ENCODE measurements around the gene CFAP410.

CFAP410 gene

DNA sequence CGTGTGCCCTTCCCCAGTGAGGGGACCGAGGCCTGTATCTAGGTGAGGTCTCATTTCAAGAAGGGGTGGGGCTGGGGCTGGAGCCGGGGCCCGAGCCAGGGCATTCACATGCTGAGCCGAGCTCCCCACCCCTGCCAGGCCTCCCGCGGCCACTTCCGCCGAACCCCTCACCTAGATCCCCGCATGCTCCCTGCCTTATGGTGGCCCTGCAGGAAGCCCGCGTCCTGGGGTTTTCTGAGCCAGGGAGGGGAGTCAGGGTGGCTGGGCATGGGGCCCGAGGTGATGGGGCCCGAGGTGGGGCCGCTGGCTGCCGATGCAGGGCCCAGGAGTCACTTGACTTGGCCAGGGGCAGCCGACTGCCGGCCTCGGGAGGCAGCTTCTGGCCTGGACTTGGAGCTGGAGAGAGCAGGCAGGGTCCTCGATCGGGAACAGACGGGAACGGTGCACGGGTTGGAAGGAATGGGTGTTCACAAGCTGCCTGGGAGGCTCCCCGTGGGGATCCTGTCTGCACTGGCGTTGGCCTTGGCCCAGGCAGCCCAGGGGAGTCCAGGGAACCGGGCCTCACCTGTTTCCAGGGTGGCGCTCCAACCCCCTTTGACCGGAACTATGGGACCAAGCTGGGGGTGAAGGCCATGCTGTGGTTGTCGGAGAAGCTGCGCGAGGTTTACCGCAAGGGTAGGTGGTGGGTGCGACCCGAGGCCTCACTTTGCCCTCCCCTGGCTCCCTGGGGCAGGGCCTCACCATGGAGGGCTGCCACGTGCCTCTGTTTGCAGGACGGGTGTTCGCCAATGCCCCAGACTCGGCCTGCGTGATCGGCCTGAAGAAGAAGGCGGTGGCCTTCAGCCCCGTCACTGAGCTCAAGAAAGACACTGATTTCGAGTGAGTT lies 13.6 kb downstream of the CFAP410 start:
- TF ChIP-seq, protein P1, sequence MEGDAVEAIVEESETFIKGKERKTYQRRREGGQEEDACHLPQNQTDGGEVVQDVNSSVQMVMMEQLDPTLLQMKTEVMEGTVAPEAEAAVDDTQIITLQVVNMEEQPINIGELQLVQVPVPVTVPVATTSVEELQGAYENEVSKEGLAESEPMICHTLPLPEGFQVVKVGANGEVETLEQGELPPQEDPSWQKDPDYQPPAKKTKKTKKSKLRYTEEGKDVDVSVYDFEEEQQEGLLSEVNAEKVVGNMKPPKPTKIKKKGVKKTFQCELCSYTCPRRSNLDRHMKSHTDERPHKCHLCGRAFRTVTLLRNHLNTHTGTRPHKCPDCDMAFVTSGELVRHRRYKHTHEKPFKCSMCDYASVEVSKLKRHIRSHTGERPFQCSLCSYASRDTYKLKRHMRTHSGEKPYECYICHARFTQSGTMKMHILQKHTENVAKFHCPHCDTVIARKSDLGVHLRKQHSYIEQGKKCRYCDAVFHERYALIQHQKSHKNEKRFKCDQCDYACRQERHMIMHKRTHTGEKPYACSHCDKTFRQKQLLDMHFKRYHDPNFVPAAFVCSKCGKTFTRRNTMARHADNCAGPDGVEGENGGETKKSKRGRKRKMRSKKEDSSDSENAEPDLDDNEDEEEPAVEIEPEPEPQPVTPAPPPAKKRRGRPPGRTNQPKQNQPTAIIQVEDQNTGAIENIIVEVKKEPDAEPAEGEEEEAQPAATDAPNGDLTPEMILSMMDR (IDR thresholded peaks at IDR 0.05; ENCODE audit: insufficient read depth, low read depth, low read length, missing control alignments), result no peak
- H3K4me3 ChIP-seq (ENCODE audit: low read depth, low read length), result no peak overlapping the region
- DNase-seq (ENCODE audit: low read depth), result no peak

DNA sequence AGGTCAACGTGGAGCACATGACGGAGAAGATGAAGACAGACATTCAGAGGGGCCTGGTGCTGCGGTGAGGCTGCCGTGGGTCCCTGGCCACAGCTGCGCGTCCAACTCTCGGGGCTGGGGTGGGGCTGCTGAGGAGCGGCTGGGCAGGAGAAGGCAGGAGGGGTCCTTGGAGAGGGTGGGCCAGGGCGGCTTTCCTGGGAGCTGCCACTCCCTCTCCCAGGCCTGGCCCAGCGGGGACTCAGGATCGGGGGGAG lies 14.4 kb downstream of the CFAP410 start:
- TF ChIP-seq, protein P1 (IDR thresholded peaks at IDR 0.05; ENCODE audit: insufficient read depth, low read depth, low read length, missing control alignments), result no peak
- H3K4me3 ChIP-seq (ENCODE audit: low read depth, low read length), result no peak overlapping the region
- DNase-seq (ENCODE audit: low read depth), result no peak

DNA sequence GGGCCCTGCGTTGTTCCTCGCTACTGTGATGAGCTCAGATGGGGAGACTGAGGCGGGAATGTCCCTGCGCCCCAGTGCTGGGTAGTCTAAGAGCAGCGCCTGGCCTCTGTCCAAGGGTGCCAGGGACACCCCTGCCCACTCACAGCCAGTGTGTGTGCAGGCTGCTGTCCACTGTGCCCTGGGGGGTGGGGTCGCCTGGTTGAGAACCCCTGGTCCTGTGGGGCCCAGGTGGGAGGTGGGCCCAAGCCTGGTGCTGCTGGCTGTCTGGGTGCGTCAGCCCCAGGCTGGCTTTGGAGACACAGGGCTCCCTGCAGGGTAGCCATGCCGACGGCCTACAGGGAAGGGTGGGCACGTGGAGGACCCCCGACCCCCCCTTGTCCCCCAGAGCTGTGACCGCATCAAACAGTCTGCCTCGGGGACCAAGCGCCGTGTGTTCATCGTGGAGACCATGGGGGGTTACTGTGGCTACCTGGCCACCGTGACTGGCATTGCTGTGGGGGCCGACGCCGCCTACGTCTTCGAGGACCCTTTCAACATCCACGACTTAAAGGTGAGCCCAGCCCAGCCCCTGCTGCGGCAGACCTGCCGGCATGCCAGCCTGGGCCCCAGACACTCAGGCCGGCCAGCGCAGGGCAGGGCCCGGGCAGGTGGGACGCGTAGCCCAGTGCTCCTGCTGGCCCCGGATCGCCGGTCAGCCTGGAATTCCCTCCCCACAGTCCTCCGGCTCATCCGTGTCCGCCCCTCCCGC lies 14.9 kb downstream of the CFAP410 start:
- TF ChIP-seq, protein P1 (IDR thresholded peaks at IDR 0.05; ENCODE audit: insufficient read depth, low read depth, low read length, missing control alignments), result no peak
- DNase-seq (ENCODE audit: low read depth), result no peak
- no peak overlapping the region for H3K4me3 ChIP-seq (ENCODE audit: low read depth, low read length)

DNA sequence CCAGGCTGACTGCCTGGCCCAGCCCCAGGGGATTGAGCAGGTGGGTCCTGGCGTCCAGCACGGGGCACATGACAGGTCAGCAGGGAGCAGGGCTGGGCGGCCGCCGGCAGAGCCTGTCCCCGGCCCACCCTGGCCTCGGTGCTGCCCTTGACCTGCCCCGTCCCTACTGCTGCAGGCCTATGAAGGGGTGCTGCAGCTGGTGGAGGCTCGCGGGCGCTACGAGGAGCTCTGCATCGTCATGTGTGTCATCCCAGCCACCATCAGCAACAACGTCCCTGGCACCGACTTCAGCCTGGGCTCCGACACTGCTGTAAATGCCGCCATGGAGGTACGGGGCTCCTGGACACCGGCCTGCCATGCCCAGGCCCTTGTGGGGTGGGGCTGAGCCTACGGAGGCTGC lies 15.6 kb downstream of the CFAP410 start:
- TF ChIP-seq, protein P1 (IDR thresholded peaks at IDR 0.05; ENCODE audit: insufficient read depth, low read depth, low read length, missing control alignments), result no peak

DNA sequence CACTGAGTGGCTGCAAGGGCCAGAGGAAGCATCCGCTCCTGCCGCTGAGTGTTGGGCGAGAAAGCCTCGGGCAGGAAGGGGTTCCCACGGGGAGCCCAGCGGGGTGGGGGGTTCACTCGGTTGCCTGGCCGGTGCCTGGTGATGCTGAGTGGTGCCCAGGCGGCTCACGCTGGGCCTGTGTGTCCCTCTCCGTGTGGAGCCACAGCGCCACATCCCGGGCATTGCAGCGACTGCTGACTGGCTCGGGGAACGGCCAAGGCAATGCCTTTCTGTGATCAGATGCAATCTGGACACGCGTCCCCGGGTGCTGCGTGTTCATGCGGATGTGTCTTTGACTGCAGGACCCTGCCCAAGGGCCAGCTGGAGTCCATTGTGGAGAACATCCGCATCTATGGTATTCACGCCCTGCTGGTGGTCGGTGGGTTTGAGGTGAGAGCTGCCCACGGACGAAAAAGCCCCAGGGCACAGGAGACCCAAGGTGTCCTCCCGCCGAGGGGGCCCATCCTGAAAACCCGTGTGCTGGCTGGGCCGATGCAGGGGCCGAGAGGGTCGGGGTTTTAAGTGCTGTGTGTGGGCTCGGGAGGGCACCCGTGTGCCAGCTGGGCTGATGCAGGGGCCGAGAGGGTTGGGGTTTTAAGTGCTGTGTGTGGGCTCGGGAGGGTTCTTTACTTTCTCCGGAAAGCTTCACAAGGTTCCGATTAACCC lies 16.4 kb downstream of the CFAP410 start:
- DNase-seq (ENCODE audit: low read depth), result no peak
- TF ChIP-seq, protein P1 (IDR thresholded peaks at IDR 0.05; ENCODE audit: insufficient read depth, low read depth, low read length, missing control alignments), result no peak
- no peak overlapping the region for H3K4me3 ChIP-seq (ENCODE audit: low read depth, low read length)

More for the DNA sequence above, 15.6 kb downstream of the CFAP410 start:
- no peak for DNase-seq (ENCODE audit: low read depth)
- no peak overlapping the region for H3K4me3 ChIP-seq (ENCODE audit: low read depth, low read length)

DNA sequence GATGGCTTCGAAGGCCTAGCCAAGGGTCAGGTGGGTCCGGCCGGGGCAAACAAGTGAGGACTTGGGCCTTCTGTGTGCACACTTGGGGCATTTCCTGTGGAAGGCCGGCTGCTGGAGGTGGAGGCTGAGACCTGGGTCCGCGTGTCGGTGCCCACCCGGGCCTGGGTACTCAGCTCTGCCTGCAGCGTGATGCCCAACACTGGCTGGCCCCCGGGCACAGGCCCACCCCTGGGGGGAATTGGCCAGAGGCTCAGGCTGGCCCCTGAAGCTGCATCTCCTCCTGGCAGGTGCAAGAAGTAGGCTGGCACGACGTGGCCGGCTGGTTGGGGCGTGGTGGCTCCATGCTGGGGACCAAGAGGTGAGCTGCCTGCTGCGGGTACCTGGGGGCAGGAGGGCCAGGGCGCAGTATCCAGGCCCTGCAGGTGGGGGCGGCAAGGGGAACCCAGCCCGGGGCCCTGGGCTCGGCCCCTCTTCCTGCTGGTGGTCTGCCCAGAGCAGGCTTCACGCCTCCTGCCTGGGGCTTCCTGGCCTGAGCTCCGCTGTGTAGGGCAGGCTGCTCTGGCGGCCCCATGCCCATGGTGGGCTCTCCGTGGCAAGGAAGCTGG lies 17.2 kb downstream of the CFAP410 start:
- TF ChIP-seq, protein P1 (IDR thresholded peaks at IDR 0.05; ENCODE audit: insufficient read depth, low read depth, low read length, missing control alignments), result no peak
- DNase-seq (ENCODE audit: low read depth), result no peak
- H3K4me3 ChIP-seq (ENCODE audit: low read depth, low read length), result no peak overlapping the region

Data from GM12865 (cell line).